ENCODE measurements around the gene NAT14.

The NAT14 gene

DNA sequence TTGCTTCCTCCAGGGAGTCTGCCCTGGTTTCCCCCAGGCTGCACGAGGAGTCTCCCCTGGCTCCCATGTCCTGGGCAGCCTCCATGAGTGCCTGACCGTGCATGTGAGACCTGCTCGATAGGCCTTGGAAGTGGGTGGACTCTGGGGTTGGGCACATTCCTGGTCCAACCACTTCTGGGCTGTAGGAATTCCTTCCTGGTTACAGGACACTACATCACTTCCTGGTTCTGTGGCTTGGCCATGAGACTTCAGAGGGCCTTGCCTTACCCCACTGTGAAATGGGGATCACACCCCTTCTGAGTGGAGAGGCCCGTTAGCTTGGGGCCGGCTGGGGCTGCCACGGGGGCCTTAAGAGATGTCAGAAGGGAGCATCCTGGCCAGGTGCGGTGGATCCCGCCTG is 12.5 kb upstream of the NAT14 start:
- DNase-seq, result no peak

DNA sequence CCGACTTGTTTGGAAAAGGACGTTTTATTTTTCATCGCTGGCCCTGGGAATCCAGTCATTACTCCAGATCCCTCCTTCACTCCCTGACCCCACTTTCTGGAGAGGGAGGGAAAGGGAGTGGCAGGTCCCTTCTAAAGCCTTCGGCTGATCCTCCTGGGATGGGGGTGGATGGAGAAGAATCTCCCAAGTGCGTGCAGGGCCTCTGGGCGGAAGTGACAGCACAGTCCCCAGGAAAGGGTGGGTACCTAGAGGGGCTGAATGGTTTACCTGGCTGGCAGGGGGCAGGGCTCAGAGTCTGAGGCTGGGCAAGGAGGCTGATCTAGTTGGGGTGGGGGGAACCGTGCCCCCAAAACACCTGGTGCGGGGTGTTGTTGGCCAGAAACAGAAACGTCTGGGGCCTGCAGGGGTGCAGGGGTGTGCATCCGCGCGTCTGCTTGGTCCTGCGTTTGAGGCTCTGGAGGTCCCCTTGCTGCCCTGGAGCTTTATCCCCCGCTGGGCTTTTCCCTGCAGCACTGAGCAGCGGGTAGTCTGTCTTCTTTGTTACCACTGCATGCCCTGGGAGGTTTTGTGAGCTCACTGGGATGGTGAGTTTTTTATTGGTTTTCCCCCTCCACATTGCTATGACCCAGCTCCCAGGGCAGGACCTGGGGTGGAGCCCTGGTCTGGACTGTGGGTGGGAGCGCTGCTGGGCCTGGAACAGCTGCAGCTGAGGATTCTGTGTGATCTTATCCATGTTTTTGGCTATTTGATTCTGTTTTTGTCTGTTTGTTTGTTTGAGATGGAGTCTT is 11.6 kb upstream of the NAT14 start:
- no peak for DNase-seq

DNA sequence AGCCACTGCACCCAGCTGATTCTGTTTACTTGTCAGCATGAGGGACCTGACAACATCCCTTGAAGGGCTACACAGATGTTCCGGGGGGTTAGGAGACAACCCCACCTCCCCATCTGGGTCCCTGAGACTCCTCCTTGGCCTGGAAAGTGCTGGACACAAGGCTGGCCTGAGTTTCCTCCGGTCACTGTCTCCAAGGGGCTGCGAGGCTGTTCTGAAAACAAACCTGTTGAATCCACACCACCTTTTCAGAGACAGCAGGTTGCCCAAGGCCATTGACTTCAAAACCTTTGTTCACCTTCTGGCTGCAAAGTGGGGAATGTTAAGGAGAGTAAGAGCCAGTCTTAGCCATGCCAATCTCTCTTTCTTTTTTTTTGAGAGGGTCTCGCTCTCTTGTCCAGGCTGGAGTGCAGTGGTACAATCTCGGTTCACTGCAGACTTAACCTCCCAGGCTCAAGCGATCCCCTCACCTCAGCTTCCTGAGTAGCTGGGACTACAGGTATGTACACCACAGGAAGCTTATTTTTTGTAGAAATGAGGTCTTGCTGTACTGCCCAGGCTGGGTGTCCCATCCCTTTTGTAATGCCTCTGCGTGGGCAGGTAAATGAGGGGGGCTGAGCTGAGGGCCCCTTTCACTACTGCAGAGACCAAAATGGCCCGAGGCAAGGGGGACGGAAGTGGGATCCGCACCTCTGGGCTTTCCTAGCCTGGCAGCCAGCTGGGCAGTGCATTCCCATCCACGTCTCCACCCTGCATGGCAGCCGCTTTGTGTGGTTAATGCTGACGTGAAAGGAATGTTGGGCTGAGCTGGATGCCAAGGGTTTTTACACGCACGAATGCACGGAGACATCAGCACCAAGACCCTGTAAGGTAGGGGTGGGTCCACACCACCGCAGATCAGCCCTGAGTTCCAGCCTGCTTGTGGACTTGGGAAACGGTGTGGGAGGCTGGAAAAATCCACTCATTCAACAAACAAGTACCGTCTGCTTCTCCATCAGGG is 10.4 kb upstream of the NAT14 start:
- no peak for DNase-seq

DNA sequence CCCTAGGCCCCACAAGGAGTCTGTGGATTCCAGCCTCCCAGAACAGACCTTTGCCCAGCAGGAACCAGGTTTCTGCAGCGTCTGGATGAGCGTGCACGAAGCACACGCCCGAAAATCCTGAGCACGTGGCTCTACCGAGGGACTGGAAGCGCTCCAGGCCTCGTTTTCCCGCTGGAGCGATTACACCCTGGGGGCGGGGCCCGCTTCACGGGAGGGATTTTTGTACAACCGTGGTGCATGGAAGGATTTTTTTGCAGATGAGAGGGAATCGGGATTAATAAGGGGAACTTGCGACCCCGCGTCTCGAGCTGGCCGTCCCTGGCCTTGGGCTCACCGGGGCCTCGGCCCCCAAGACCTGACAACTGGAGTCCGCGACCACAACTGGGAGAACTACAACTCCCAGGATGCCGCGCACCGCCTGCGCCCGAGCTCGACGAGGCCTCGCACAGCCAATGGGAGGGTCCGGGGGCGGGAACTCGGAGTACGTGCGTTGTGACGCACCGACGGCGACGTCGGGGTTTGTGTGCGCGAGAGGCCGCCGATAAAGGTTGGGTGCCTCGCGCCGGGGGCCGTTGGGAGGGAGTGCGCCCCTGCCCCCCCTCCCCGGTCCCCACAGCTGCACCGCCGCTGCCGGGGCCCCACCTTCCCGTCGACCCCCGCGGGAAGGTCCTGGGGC is 8.8 kb upstream of the NAT14 start, which contains the start of gene ZNF628:
ZNF628 (plus strand) TSS at position 518 of the 676 bp plus-strand sequence. CDS start 3,294 bp downstream, outside the sequence.
- peak; percentile 98 for DNase-seq

DNA sequence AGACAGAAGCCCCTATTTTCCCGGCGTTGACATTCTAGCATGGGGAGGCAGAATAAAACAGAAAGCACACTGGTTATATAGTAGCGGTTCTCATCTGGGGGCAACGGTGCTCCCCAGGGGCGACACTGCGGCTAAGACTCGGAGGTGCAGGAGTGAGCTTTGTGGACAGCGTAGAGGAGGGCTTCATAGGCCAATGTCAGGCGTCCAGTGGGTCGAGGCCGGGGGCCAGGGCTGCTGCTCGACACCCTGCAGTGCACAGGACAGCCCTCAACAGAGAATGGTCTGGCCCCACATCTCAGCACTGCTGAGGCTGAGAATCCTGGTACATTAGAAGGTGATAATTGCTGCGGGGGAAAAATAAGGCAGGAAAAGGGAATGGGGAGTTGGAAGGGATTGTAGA is 7.1 kb upstream of the NAT14 start:
- no peak for DNase-seq

DNA sequence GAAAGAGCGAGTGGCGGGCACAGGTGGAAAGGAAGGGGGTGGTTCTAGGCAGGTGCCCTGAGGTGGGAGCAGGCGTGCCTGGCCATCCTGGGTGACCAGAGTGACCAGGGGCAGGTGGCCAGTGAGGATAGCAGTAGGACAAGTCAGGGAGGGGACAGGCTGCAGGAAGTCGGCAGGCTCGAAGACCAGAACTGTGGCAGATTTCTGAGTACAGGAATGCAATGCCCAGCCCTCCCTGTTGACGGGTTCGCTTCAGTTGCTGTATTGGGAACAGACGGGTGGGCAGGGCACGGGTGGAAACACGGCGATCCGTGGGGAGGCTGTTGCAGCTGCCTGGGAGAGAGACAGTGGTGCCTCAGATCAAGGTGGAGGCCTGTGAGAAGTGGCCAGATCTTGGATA is 6.6 kb upstream of the NAT14 start:
- no peak for DNase-seq

DNA sequence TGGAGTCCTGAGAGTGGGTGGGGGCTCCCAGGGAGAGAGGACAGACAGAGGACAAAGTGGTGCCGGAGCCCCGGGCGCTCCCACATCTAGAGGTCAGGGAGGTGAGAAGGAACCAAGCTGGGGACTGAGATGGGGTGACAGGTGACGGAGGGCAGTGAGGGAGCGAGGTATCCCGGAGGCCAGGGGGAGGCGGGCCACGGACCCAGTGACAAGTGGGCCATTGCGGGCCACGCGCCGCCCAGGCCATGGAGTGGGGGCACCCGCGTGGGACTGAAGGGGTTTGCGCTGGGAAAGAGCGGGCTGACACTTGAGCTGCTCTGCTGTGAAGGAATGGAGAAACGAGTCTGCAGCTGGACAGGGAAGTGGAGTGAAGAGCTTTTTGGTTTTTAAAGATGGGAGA is 5.9 kb upstream of the NAT14 start:
- no peak for DNase-seq

DNA sequence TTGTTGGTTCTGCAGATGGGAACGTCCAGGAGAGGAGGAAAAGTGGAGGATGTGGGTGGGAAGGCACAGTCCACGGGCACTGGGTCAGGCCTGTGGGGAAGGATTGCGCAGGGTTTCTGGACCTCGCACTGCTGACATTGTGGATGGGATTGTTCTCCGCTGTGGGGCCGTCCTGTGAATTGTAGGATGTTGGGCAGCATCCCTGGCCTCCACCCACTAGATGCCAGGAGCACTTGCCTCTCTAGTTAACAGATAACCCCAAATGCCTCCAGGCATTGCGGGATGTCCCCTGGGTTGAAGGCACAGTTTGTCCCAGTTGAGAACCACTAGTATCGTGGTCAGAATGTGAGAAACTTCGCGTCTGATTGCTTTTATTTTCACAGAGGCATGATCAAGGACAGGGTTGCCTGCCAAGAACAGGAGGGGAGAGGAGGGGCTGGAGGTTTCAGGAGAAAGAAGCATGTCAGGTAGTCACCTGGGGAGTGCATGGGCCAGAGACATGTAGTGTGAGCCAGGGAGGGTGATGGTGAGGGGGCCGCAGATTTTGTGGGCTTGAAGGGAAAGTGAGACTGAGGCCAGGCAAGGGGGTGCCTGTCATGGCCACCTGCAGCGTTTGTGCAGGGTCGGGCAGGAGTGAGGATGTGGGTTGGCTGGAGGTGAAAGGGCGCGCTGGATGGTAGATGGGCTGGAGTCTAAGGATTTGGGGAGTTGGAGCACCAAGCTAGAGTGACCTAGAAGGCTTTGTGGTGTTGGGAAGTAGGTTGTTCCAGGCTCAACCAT is 5.3 kb upstream of the NAT14 start:
- no peak for DNase-seq

DNA sequence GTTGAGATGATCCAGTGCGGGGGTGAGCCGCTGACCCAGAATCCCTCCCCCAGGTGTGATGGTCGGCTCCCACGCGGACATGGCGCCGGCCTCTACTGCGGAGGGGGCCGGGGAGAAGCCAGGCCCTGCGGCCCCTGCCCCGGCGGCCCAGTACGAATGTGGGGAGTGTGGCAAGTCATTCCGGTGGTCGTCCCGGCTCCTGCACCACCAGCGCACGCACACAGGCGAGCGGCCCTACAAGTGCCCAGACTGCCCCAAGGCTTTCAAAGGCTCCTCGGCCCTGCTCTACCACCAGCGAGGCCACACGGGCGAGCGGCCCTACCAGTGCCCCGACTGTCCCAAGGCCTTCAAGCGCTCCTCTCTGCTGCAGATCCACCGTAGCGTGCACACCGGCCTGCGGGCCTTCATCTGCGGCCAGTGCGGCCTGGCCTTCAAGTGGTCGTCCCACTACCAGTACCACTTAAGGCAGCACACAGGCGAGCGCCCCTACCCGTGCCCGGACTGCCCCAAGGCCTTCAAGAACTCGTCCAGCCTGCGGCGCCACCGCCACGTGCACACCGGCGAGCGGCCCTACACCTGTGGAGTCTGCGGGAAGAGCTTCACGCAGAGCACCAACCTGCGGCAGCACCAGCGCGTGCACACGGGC is 3.7 kb upstream of the NAT14 start:
- DNase-seq, result no peak

DNA sequence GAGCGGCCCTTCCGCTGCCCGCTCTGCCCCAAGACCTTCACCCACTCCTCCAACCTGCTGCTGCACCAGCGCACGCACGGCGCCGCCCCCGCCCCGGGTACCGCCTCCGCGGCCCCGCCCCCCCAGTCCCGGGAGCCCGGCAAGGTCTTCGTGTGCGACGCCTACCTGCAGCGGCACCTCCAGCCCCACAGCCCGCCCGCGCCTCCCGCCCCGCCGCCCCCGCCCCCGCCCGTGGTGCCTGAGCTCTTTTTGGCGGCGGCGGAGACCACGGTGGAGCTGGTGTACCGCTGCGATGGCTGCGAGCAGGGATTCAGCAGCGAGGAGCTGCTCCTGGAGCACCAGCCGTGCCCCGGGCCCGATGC is 3.2 kb upstream of the NAT14 start:
- no peak for DNase-seq

DNA sequence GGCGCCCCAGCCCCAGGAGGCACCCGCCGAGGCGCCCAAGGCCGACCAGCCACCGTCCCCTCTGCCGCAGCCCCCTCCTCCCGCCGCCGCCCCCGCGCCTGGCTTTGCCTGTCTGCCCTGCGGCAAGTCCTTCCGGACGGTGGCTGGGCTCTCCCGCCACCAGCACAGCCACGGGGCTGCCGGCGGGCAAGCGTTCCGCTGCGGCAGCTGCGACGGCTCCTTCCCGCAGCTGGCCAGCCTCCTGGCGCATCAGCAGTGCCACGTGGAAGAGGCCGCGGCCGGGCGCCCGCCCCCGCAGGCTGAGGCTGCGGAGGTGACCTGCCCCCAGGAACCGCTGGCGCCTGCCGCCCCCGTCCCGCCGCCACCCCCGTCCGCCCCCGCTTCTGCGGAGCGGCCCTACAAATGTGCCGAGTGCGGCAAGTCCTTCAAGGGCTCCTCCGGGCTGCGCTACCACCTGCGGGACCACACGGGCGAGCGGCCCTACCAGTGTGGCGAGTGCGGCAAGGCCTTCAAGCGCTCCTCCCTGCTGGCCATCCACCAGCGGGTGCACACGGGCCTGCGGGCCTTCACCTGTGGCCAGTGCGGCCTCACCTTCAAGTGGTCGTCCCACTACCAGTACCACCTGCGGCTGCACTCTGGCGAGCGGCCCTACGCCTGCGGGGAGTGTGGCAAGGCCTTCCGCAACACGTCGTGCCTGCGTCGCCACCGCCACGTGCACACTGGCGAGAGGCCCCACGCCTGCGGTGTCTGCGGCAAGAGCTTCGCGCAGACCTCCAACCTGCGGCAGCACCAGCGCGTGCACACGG is 2.6 kb upstream of the NAT14 start:
- DNase-seq, result no peak

DNA sequence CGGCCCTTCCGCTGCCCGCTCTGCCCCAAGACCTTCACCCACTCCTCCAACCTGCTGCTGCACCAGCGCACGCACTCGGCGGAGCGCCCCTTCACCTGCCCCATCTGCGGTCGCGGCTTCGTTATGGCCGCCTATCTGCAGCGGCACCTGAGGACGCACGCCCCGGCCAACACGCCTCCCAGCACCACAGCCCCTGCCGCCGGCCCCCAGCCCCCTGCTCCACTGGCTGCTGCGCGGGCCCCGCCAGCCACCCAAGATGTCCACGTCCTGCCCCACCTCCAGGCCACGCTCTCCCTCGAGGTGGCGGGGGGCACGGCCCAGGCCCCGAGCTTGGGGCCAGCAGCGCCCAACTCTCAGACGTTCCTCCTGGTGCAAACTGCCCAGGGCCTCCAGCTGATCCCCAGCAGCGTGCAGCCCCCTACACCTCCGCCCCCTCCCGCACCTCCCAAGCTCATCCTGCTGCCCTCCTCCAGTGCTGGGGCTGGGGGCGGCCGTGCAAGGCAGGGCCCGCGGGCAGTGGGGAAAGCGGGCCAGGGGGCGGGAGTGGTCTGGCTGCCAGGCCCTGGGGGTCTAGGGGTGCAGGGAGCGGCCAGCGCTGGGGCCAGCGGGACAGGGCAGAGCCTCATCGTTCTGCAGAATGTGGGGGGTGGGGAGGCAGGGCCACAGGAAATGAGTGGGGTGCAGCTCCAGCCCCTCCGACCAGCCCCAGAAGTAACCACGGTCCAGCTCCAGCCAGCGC is 1.9 kb upstream of the NAT14 start:
- no peak for DNase-seq

DNA sequence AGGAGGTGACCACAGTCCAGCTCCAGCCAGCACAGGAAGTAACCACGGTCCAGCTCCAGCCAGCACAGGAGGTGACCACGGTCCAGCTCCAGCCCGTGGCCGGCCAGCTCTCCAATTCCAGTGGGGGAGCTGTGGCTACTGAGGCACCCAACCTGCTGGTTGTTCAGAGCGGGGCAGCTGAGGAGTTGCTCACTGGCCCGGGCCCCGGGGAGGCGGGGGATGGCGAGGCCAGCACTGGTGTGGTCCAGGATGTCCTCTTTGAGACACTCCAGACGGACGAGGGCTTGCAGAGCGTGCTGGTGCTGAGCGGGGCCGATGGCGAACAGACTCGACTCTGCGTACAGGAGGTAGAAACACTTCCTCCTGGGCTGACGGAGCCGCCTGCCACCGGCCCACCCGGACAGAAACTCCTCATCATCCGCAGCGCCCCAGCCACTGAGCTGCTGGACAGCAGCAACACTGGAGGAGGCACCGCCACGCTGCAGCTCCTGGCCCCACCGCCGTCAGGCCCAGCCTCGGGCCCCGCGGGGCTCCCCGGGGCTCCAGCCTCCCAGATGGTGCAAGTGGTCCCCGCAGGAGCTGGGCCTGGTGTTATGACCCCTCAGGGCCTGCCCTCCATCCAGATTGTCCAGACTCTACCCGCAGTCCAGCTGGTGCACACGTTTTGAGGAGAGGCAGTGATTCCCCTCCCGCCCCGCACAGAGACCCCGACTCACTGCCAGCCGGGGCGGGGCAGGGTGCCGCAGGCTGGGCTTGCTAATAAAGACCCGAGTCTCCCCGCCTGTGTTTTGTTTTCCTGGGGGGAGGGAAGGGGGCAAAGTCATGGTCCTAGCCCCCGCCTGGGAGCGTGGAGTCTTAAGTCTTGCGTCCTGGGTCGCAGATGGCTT is 1.0 kb upstream of the NAT14 start:
- no peak for DNase-seq

DNA sequence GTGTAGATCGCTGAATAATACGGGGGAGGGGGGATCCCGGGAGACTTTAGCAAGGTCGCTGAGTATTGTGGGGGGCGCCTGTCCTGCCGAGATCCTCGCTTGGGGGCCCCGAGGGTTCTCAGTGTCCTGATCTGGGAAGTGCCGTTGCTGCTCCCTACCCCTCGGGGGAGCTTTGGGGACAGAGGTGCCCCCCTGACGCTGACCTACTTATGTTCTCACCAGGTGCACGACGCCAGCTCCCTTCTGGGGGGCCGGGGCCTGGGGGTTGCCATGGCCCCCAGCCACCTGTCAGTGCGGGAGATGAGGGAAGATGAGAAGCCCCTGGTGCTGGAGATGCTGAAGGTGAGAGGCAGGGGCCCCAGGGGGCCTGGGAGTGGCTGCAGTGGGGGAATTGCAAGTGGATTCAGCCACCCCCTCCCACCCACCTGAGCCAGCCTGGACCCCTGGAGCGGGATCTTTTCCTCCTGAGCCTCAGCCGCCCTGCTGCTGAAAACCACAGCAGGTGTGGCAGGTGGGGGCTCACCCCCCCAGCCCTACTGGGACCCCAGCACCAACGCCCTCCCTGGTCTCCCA is 537 bp downstream of the NAT14 start:
- DNase-seq, result no peak

DNA sequence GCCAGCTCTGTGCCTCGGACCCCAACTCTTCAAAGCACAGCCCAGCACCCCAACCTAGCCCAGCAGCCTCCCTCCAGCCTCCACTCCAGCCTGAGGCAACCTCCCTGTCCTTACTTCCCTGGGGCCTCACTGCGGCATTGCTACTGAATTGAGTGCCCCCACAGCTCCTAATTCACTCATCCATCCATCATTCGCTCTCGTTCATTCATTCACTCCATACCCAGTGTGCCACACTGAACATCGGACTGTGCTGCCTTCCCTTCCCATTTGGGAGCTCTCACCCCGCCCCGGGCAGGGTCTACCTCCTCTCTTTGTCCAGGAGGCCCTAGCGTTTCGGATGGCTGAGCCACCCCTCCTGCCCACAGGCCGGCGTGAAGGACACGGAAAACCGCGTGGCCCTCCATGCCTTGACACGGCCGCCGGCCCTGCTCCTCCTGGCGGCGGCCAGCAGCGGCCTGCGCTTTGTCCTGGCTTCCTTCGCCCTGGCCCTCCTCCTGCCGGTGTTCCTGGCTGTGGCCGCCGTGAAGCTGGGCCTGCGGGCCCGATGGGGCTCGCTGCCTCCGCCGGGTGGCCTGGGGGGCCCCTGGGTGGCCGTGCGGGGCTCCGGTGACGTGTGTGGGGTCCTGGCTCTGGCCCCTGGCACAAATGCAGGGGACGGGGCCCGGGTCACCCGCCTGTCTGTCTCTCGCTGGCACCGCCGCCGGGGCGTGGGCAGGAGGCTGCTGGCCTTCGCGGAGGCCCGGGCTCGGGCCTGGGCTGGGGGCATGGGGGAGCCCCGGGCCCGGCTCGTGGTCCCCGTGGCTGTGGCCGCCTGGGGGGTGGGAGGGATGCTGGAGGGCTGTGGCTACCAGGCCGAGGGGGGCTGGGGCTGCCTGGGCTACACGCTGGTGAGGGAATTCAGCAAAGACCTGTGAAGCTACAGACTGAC is 1.3 kb downstream of the NAT14 start:
- no peak for DNase-seq

DNA sequence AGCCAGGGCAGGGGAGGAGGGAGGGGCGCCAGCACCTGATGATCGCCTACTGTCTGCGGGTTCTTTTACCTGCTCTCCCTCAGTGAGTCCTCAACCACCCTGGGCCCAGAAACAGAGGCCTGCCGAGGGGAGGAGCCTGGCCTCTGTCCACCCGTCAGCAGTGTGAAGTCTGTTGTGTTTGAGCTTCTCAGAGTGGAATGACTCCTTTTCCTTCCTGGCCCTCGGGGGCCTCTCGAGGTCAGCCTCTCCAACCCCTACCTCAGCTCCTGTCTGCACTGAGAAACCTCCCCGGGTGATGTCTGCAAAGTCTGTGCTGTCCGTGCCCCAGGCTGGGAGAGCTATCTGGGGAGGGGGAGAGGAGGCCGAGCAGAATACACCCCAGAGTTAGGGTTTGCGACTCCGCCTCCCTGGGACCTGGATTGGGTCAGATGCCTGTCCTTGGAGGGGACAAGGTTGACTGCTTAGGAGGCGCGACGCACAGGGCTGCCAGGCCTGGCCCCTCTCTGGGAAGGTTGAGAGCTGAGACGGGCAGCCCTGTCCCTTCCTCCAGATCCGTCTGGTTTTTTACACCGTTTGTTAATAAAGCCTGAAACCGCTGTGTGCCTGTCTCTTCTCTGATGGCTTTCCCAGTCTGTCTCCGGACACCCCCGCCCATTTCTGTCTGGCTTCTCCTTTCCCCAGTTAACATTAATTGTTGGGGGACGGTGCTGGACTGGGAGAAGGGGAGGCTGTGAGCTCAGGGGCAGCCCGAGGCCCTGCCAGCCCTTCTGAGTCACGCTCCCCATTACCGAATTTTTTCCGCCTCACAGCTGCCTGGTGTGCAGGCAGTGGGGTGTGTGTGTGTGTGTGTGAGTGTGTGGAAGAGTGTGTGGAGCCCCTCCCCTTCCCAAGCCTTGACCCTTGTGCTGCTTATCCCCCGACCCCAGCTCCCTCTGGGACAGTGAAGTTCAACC is 2.3 kb downstream of the NAT14 start:
- peak; percentile 35 for DNase-seq
